CD4-positive, alpha-beta T cell treated with Interleukin-15 for 4 hours (primary cell): ENCODE measurements around the gene MRPS26.
"Not testable (repeated sequence)": the region's sequence is repeated elsewhere in the genome, so short reads cannot be mapped to it uniquely, and the experiment has no call there.

Experiments
- DNase-seq: peaks from one replicate; pipeline ENCODE4 v3.0.0-alpha.2; 2020; ENCODE audit warnings: low spot score

Gene MRPS26

DNA sequence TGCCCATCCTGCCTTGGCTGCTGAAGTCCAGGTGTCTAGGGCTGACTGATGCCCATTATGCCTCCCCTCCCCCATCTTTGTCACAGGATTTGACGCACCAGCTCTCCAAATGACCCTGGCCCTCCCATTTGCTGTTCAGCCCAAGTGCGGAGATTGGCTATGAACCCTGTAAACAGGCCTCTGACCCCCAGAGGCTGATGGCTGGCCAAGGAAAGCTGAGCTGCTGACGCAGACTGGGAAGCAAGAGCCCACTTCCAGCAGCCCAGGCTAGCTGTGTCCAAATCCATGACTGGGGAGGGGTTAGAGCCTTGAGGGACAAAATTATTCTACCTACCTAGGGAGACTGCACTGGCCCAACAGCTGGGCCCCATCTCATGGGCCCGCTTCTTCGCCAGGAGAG lies 3.2 kb upstream of the MRPS26 start:
- DNase-seq = no peak

DNA sequence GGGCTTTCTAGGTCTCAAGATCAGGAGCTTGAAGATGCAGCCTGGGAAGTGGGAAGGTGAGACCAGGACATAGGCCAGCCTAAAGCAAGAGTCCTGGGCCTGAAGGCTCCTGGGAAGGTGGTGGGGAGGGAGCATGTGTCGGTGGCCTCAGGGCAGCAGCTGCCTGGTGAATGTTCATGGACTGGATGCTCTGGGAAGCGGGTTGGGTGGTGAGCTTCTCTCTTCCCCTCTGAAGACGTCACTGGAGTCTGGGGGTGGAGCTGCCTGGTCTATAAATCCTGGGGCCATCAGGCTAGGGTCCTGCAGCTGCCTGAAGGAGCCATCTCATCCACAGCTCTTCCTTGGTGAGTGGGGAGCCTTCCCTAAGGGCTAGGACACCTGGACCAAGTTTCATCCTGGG lies 2.5 kb upstream of the MRPS26 start, which contains the start of gene GNRH2:
GNRH2 (plus strand) TSS at position 301 of the 400 bp plus-strand sequence. CDS start 793 bp downstream, outside the sequence.
- DNase-seq = no peak

- DNase-seq = no peak
These were observed 1.4 kb upstream of the MRPS26 start for GRCh38 chr20:3044336-3044965.

GRCh38 chr20:3045042-3045815 lies 623 bp upstream of the MRPS26 start:
- DNase-seq = peak; percentile 51

- no peak for DNase-seq
These were observed 1.0 kb downstream of the MRPS26 start for GRCh38 chr20:3046677-3047462.

DNA sequence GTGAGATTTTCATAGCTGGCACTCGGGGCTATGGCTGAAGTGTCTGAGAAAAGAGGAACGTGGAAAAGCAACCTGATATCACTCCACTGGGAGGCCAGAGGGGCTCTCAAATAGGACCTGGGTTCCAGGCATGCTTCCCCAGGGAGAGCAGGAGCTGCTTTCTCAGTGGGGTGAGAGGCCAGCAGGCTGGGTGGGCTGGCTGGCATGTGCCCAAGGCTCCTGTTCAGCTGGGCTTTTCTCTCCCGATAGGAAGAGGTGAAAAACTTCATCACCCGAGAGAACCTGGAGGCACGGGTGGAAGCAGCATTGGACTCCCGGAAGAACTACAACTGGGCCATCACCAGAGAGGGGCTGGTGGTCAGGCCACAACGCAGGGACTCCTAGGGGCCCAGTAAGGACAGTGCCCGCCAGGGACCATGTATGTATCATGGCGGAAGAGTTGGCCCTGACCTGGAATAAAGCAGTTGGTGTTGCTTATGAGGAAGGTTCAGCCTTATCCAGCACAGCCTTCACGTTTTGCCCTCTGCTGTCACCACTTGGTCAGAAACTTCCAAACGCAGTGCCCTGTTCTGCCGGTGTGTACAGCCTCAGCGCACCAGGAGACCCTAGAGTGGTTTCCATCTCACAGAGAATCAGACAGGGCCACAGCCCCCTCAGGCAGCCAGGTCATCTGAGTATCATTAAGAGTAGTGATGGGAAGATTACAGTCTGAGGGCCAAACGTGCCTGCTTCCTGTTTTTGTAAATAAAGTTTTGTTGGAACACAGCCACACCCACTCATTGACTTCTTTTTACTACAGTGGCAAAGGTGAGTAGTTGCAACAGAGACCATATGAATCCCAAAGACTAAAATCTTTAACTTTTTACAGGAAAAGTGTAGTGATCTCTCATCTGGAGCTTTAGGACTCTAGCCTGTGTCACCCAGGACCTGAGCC lies 1.9 kb downstream of the MRPS26 start:
- no peak for DNase-seq

- no peak for DNase-seq
These were observed 5.7 kb downstream of the MRPS26 start for GRCh38 chr20:3051385-3052019.

- DNase-seq = no peak
These were observed 13.6 kb downstream of the MRPS26 start for GRCh38 chr20:3059489-3059888.

DNA sequence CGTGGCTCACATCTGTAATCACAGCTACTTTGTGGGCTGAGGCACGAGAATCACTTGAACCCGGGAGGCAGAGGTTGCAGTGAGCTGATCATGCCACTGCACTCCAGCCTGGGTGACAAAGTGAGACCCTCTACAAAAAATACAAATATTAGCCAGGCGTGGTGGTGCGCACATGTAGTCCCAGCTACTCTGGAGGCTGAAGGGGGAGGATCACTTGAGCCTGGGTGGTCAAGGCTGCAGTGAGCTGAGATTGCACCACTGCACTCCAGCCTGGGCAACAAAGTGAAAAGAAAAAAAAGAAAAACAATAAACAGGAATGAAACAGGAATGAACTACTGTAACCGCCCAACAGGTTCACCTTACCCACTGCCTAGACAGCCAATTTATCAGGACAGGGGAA lies 18.3 kb downstream of the MRPS26 start:
- not testable (repeated sequence) for DNase-seq

DNA sequence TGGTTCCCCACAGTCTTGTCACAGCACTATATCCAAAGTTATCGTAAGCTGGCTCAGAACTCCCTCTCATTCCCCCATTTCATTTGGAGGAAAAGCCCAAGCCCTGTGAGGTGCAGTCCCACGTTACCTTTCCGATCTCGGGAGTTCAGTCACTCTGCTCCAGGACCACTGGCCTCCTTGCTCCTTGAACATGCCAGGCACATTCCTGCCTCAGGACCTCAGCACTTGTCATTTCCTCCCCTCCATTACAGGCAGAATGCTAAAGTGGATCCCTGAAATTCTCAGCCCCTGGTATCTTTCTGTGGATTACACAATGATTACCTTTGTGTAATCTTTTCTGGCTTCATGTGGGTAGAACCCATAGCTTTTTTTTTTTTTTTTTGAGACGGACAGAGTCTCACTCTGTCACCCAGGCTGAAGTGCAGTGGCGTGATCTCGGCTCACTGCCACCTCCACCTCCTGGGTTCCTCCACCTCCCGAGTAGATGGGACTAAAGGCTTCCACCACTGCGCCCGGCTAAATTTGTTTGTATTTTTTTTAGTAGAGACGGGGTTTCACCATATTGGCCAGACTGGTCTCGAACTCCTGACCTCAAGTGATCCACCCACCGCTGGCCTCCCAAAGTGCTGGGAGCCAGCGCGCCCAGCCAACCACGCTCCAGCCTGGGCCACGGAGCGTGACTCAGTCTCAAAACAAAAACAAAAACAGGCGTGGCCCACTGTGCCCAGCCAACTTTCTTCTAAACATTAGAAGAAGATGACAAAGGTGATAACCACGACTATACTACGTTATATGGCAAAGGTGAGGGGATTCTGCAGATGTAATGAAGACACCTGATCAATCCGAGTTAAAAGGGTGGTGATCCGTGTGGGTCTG lies 21.5 kb downstream of the MRPS26 start:
- no peak for DNase-seq

- DNase-seq = no peak
These were observed 22.2 kb downstream of the MRPS26 start for GRCh38 chr20:3068075-3068474.

DNA sequence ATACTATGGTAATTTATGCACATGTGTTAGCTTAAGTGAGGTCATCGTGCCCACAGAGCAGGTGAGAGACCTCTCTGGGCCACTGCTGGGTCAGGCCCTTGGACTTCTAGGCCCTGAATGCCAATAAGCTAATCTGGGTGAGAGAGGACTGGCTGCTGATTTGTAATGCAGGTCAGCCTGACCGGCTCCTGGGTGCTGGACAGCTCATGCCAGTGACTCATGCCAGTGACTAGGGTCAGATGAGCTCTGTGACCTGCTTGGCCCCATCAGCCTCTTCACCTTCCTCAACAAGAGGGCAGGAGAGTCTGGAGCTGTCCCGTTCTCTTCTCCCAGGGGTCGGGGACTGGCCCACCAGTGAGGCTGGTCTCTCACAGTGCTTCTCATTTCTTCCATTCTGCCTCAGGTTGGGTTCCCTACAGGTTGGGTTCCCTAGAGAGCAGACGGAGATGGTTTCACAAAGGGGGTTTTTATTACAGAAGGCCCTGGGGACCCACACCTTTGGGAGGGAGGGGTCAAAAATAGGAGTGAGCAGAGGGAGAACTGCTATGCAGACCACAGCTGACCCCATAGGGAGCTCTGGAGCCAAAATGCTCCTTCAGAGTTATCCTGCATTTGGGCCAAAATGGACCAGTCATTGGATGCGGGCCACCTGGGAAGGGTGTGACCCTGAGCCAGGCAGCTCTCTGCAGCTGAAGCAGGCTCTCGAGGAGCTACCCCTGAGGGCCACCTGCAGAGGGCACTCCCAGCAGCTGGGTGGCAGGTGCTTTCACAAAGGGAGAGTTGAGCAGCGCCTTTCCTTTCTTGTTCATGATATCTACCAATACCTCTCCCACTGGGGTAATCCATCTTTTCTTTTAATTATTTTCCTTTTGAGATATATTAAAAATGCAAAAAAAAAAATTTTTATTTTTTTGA lies 23.4 kb downstream of the MRPS26 start:
- no peak for DNase-seq

- DNase-seq = no peak
These were observed 24.9 kb downstream of the MRPS26 start for GRCh38 chr20:3070725-3071124.

DNA sequence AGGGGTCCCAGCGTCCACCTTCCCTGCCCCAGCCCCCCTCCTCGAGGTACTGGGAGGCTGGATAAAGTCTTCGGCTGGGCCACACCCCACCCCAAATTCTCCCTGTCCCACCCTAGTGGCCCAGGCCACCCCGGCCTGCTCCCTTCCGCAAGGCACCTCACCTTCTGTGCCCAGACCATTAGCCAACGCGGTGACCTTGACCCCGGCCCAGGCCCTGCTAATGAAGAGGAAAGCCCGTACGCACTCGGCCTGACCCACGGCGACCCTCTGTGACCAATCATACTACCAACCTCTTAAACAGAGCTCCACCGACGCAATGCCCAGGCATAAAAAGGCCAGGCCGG lies 25.4 kb downstream of the MRPS26 start:
- no peak for DNase-seq

- DNase-seq = peak; percentile 74
These were observed 26.0 kb downstream of the MRPS26 start, which contains the start of gene OXT for GRCh38 chr20:3071610-3072529. Gene OXT, plus strand, starts transcription at chr20:3071620. Its CDS starts 36 bp downstream, at chr20:3071656.

DNA sequence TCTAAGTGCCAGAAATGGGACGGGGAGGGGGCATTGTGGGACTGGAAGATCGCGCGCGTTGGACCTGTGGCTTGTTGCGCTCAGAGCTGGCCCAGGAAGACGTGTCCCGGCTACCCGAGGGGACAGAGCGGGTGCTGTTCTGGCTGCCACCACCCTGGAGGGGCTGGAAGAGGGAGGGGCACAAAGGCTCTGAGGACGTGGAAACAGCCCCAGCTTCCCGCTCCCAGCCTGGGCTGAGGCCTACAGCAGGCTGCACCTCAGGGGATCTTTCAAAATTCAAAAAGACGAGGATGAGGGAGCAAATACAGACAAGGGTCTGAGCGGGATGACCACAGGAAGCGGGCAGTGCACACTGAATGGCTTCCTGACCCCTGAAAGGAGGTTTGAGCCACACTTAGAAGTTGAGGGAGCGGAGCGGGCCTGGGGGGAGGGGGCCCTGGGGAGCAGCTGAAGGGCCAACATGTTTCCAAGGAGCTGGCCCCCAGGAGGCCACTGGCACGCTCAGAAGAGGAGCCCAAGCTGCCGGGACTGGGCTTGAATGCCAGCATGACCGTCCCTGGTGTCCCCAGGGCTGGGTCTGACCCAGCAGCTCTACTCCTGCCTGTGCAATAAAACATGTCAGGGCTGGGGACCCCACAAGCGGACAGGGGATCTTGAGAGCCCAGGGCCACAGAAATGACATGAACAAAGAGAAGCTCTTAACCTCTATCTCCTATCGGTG lies 26.8 kb downstream of the MRPS26 start:
- DNase-seq = no peak

- DNase-seq = not testable (repeated sequence)
These were observed 27.4 kb downstream of the MRPS26 start for GRCh38 chr20:3073251-3073643.
